Activated effector memory CD4-positive, alpha-beta T cell treated with anti-CD3 and anti-CD28 coated beads, Interleukin-2, amount 50 U/mL, for 16 hours (primary cell): Measurements from ENCODE around the gene SYT2.
"Not testable (repeated sequence)": the region's sequence is repeated elsewhere in the genome, so short reads cannot be mapped to it uniquely, and the experiment has no call there.

ENCODE experiments used
- DNase-seq: peaks from one replicate; pipeline ENCODE4 v3.0.0-alpha.2; 2020

Gene SYT2

DNA sequence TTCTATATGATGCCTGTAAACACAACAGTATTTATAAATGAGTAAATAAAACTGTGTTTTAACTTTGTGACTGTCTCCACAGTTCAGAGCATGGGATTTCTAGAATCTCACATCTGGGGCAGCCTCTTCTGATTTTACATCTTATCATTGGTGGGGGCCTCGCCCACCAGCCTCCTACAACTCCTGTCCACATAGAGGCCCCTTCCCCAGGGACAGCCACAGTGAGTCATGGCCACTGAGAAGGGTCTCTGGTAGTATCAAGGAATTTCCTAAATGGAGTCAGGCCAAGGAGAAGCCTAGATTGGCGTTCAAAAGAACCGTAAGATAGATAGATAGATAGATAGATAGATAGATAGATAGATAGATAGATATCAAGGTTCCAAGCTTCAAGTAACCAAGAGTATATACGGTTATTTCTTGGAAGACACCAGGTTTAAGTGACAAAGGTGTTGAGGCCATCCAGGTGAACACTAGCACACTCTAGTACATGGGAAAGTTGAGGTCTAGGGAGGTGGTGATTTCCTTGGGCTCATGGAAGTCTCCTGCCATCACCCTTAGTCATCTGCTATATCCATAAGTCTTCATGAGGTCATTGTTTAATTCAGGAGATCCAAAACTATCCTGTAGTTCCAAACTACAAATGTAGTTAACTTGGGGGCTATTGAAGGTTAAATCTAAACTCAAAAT is 121.6 kb downstream of the SYT2 start:
- no peak for DNase-seq

DNA sequence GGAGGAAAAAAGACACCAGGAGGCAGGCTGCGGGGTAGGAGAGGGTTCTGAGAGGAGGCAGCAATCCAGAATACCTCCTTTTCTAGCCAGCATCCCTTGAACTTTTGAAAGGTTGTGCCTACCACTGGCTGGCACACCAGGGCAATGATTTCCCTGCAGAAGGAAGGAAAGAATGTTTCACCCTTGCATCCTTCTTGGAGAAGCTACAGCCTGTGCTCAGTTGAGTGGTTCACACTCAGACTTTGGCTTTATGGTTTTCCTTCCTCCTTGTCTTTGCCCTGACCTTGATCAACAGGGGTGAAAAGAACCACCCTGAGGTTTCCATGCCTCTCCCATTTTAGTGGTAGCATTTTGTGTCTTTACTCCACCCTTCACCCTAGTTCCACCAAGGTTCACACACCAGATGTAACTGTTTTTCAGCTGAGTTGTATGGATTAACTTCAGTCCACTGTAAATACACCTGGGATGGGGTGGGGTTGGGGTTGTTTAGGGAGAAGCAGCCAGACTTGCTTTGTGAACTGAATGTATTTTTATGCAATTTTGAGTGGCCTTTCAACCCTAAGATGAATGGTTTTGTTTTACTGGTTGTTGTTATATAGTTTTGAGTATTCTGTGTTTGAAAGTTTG is 122.3 kb downstream of the SYT2 start:
- no peak for DNase-seq

DNA sequence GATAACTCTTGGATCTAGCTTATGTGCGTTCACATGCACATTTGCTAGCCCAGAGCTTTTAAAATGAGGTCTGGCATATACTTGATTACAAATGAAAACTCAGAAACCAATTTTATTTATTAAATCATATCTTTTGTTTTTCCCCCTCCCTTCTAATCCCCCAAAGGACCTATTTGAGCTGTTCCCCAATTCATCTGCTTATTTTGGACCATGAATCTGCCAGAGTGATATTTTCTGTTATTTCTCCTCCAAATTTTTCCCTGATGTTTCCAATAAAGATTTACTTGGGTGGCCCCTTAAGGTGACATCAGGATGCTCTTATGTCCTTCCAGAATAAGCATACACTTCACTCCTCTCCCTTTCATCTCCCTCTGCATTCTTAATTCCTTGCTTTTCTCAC is 123.4 kb downstream of the SYT2 start:
- DNase-seq: no peak

DNA sequence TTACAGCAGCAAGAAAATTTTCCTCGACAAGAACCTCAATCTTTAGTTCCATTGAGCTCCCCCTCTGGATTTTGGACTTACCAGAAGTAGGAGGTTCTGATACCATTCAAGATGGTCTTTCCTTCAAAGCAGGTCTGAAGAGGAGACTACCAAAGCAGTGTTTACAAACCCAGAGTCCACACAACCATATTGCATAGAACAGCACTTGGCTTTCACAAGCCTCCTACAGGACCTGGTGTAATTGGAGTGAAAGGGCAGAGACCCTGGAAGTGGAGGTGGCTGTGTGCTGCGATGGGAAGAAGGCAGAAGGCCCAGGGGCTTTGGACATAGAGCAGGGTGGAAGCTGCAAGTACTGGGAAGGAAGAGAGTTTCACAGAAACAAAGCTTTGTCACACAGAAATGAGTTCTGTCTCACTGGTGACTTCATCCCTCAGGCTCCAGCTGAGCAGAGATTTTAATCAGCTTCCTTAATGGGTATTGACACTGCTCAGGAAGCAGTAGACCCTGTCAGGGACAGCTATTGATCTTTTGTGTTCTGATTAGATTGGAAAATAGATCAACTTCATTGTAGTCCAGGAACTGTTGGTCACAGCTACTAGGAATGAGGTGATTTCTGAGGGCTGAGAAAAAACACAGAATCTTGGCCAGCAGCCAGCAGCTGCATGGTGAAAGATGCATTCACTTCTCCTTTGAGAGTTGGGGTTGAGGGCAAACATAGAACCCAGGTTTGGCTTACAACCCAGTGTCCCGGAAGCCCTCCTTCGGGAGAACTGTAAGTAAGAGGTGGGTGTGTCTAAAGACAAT is 124.0 kb downstream of the SYT2 start:
- no peak for DNase-seq

DNA sequence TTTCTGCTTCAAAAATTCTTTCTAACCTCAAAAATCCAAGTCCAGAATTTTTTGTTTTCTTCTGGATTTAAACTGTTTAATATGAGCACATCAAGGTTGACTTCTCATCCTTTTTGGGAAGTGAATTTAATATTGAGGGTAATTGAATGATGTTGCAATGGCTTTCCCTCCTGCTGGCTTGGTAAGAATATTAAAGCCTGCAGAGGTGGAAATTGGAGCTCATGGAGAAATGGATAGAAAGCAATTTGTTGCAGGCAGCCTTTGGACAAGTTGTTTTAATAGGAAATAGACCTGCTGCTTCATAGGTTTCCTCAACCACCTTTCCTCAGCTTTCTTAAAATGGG is 124.7 kb downstream of the SYT2 start:
- DNase-seq: no peak

DNA sequence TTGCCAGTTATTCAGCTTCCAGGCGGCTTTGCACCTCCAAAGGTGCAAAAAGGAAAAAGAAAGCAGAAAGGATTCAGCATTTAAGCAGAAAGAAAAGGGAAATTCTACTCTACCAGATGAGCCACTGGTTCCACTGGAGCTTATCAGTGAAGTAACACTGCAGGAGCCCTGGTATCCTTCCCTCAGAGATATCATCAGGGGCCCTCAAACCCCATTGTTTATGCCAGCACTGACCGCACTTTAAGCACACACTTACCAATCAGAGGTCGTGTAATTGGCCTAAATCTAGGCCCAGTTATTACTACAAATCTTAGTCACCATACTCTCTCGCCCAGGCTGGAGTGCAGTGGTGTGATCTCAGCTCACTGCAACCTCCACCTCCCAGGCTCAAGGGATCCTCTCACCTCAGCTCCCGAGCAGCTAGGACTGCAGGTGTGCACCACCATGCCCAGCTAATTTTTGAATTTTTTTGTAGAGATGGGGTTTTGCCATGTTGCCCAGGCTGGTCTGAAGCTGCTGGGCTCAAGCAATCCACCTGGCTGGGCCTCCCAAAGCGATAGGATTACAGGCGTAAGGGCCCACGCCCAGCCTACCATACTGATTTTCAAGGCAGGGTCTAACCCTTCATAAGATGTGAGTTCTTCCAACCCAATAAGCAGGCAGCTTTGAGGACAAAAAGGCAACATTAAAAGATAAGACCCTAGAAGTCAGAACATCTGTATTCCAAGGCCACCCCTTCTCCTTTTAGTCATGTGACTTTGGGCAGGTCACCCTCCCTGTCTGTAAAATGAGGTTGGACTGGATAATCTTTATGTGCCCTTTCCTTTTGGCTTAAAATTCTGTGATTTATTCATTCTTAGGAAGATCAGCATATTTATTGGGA is 125.3 kb downstream of the SYT2 start:
- DNase-seq: no peak

DNA sequence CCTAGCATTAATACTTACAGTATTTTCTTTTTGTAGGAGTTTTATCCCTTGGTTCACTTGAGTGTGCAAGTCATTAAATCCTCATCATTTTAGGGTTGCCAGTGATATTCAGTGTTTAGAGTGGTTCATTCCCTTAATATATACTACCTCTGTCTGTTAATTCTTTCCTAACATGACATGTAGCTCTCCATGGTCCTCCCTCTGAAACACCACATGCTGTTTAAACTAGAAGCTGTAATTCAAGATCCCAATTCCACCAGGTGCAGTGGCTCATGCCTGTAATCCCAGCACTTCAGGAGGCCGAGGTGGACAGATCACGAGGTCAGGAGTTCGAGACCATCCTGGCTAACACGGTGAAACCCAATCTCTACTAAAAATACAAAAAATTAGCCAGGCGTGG is 127.9 kb downstream of the SYT2 start:
- DNase-seq: not testable (repeated sequence)

DNA sequence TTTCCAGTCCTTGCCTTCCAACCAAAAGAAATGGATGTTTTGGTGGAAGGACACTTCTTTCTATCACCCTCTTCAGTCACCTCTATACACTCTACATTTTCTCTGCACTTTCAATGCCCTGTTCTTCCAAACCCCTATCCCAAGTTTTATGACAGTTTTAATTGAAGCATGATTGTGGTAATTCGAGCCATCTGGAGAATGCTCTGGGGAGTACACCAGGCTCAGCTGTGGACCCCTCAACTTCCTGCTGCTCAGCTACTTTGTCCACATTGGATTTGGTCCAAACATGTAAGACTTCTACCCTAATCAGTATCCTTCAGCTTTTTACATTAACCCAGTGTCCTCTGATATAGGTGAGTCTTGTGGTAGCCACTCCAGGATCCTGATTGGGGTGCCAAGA is 129.6 kb downstream of the SYT2 start:
- DNase-seq: no peak

DNA sequence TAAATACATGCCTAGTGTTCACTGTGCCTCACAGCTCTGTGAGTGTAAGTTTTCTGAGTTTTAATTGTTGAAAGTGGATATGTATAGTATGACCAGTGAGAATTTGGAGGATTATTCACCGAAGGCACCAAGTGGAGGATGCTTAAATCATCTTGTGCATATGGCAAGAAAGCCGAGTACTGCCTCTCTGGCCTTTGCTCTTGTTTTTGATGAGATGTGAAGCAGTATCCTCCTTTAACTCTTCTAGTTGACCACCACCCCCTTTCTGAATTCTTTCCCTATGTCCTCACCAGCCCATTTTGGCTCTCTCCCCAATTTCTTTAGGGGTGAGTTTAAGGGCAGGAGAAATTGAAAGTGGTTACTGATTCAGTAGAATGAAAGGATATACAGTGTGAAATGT is 130.4 kb downstream of the SYT2 start:
- no peak for DNase-seq

DNA sequence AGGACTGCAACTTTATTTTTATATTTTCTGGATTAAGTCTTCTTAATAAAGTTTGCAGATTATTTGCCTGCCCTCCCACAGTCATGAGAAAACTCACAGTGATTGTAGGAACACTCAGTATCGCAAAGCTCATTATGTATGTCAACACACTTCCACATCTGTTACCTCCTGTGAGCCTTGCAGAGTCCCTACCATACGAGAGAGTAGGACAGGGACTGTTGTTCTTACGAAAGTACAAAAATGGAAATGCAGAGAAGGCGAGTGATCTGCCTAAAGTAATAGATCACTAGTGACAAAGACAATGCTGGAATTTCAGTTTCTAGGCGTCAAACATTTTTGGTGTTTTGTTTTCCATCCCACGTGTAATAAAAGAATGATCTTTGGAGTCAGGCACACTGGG is 131.7 kb downstream of the SYT2 start:
- no peak for DNase-seq

DNA sequence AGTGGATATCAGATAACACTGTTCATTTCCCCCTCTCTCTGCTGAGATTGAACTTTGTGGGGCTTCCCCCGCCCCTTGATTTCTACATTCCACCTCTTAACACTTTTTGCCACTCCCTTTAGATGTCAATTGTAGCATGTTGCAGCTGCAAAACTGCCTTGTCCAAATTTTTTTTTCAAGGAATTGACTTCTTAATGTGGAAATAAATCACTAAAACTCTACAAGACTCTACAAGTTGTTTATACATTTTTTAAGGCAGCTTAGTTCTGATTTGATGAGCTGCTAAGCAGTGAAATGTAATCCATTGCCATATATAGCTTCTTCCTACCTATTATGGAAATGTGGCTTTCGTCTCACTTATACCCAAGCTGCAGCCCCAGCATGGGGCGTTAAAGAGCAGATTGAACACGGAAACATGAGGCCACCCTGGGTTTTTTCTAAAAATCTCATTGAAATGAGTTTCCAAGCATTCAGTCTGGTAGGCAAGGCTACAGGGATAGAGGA is 132.2 kb downstream of the SYT2 start:
- no peak for DNase-seq

DNA sequence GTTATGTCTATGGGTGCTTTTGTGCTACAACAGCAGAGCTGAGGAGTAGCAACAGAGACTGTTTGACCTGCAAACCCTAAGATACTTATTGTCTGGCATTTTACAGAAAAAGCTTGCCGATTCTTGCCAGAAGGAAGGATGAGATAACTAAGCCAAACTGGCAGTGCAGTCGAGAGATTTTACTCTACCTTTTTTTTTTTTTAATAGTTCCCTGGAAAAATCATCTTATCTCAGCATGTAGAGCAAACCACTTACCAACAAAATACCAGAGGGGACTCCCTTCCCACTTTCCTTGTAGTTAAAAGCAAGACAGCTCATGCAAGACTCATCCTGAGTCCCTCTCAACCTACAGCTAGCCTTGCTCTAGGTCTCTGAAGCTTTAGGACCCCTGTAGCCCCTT is 132.9 kb downstream of the SYT2 start:
- DNase-seq: no peak

DNA sequence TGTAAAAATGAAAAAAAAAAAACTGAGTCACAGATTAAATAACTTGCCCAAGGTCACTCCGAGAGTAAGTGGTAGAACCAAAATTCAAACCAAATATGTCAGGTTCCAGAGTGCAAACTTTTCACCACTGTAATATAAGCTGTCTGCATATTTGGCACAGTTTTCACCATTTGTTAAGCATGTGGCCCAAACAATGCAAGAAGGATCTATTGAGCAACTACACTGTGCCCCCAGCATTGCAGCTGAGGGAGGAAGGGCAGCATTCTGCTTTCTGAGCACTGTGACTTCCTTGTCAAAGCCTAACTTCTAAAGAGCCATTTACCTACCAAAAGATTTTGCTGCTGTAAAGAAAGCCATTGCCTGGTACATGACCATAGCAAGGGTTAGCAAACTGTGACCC is 133.4 kb downstream of the SYT2 start:
- no peak for DNase-seq

DNA sequence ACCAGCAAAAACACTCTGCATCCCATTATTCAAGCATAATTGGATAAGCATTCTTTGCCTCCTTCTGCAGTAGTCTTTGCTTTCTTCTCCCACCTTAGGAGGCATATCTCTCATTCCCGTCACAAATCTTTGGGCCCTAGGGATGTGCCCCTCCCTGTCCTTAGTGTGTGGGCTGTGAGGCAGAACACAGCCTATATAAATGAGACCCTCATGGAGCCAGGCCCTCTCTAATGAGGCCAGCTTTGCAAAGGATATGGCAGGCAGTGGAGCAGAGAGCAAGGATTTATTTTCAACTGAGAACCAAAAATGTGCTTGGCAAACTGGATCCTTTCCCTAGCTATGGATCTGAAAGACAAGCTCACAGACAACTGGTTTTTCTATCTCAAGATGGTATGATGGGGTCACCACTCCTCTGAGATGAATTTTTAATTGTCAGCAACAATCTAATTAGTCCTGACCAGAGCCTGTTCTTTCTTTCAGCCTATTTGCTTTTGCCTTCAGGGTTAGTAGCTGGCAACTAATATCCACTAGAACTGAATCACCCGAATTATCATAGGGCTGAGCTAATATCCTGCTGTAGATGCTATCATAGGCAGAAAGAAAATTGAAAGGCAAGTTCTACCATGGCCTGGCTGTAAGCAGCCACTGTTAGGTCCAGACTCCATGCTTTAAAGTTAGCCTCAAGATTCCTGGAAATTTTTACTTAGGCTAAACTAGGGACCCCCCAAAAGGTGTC is 134.2 kb downstream of the SYT2 start:
- DNase-seq: no peak

DNA sequence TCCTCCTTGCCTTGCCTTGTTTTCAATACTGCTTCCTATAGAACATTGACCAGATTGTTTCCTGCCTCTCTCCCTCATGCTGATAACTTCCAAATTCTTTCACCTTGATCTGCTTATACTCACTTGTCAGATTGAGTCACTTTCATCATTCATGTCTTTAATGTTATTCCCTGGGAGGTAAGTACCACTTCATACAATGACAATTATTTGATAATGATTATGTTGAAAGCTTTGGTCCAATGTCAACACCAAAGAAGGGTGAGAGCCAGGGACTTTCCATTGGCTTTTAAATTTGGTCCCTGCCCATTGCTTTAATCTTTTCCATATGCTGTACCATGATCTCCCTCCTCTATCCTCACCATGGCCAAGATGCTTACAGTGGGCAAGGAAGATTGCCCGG is 137.4 kb downstream of the SYT2 start:
- no peak for DNase-seq

DNA sequence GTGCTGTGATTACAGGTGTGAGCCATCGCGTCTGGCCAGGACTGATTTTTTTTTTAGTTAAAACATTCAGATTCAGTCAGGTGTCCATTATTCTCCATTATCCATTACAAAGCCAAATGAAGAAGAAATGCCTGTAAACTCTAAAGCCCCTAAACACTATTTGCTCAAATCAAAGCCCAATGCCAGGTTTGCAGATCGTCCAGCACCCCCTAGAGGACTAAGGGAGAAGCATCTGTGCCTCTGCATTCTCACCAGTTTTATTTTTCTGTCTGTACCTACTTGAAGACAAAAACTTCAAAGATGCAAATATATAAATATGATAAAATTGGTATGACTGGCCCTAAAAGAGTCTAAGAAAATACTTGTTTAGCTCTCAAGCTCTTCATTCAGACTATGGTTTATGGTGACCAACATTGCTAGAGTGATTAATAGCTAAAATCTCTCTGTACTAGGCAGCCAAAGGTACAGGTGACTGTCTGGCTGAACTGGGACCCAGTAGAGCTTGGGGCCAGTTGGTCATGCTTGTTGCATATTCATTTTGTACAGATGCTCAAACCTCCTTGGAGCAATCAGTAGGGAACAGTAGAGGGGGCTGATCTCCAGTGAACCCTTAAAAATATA is 138.4 kb downstream of the SYT2 start:
- DNase-seq: no peak

DNA sequence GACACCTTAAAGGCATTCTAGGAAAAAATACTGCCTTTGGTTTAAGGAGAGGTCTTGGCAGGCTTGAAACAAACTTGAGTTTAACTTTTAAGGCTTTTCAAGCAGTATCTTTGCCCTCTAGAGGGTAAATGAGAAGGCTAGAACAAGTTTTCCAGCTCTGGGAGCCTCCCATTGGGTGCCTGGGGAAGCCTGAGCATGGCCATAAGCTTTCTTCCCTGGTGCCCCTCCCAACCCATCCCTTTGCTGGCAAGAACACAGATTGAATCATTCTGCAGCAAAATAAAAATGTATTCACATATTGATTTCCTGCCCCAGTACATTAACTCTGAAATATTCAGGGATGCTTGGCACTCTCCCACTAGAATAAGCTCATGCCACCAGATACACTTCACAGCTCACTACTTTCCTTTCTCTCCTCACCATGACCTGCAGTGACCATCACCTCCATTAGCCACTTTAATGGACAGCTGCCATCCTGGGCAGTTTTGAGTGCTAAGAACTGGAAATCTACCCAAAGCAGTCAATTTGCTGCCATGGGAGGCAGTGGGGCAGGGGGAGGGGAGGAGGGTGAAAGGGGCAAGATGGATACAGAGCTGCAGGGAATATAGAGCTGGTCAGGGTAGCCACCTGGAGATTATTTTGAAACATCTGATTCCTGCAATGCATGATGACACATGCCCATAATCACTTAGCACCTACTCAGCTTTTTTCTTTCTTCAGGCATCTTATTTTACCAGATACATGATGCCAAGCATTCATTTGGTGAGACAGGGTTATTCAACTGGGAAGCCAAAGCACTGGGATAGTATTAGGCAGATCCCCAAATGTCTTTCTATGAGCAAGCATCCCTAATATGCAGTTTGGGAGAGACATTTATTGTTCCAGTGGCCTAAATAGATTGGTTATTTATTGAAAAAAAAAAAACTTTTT is 140.6 kb downstream of the SYT2 start:
- no peak for DNase-seq

DNA sequence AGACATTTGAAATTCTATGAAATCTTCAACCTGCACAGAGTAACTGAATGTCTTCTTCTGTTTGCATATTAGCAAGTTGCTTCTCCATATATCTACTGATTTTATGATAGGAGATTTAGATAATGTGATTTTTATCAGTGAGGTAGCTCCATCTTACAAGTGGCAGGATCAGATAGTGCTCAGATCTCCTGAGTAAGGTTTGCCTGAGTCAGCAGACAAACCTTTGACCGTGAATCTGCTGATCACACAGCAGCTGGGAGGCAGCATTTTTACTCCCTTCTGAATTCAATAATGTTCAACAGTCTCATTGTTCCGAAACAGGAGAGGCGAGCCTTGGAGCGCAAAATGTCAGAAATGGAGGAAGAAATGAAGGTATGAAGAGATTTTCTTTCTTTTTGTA is 141.4 kb downstream of the SYT2 start:
- DNase-seq: no peak

DNA sequence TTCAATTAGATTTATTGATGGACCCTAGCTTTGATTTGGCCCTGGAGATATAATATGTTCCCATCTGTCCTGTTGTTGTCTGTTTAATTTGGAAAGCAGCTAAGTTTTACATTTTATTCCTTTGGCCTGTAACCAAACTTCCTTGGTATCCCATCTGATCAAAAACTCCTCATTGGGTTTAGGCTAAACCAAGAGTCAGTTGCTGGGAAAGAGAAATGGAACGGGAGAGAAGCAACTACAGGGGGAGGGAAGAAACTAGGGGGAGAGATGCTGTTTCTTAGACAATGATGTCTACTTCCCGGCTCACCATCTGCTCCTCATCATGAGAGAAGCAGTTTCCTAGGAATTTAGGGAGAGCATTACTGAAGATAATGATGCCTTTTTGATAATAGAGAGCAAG is 141.8 kb downstream of the SYT2 start:
- no peak for DNase-seq

DNA sequence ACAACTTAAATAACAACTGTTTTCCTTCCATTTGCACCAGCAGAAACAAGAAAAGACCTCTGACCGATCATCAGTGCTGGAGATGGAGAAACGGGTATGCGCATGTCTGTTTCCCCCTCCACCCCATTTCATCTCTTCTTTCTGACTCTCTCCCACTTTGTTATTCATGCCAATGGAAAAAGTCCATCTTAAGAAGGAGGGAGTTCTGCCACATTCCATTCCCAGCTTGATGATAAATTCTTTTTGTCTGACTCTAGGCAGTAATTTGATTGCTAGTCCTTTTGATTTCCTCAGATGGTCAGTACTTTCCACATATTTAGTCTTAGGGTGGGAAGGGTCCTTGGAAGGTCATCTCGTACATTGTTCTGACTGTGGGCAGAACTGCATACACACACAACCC is 142.5 kb downstream of the SYT2 start:
- DNase-seq: no peak
